CD14-positive monocyte (primary cell): ENCODE measurements around the gene PITPNM1. TPM values are rescaled to one million over a fixed set of nuclear protein-coding genes. Genes with fewer than 3 reads are reported as not detected.

ENCODE experiments used
- DNase-seq, 3 donors: peaks; one replicate each; pipeline ENCODE4 v3.0.0-alpha.2; 2011 to 2022
- H2AFZ ChIP-seq: 2 replicates; pipeline ENCODE4 v1.6.0; 2012; ENCODE audit warnings: mild to moderate bottlenecking, low read depth, low read length, inconsistent platforms; ENCODE audit not compliant: insufficient read depth, poor library complexity, severe bottlenecking
- H3K27ac ChIP-seq, 2 donors: 1 replicate in 1 of 2; 2 replicates in 1 of 2; pipeline ENCODE4 v1.5.1; 2012 to 2013; ENCODE audit warnings: low read length in 2 of 2, control low read depth in 1 of 2, inconsistent platforms in 1 of 2, low read depth in 1 of 2, mild to moderate bottlenecking in 1 of 2
- H3K27me3 ChIP-seq, 2 donors: one replicate each; pipeline versions ENCODE4 v1.6.0 to v1.6.1; 2011 to 2013; ENCODE audit warnings: low read length in 2 of 2; ENCODE audit not compliant: control insufficient read depth in 2 of 2, insufficient read depth in 2 of 2
- H3K36me3 ChIP-seq, 2 donors: replicated peaks in 1 of 2; 1 replicate in 1 of 2; 2 replicates in 1 of 2; pipeline versions ENCODE4 v1.5.1 to v1.6.1; 2012 to 2013; ENCODE audit warnings: low read length in 2 of 2, control low read depth in 1 of 2, inconsistent platforms in 1 of 2, mild to moderate bottlenecking in 1 of 2; ENCODE audit not compliant: insufficient read depth in 2 of 2, control insufficient read depth in 1 of 2
- H3K4me1 ChIP-seq, 2 donors: 1 replicate in 1 of 2; 2 replicates in 1 of 2; pipeline versions ENCODE4 v1.5.1 to v1.6.1; 2012 to 2013; ENCODE audit warnings: low read length in 2 of 2, control low read depth in 1 of 2, inconsistent platforms in 1 of 2, mild to moderate bottlenecking in 1 of 2, moderate library complexity in 1 of 2; ENCODE audit not compliant: insufficient read depth in 2 of 2, control insufficient read depth in 1 of 2
- H3K4me2 ChIP-seq: replicated peaks from 2 replicates; pipeline ENCODE3; 2012; ENCODE audit warnings: low read length, moderate library complexity, mild to moderate bottlenecking; ENCODE audit not compliant: poor library complexity, severe bottlenecking; ENCODE audit errors: extremely low read depth
- H3K4me3 ChIP-seq, 3 experiments: fragments of 200-600 bp in 1 of 3; sonication (generic) in 1 of 3; replicated peaks in 1 of 3; 1 replicate in 2 of 3; 2 replicates in 1 of 3; pipeline ENCODE4 v1.5.1; 2011 to 2013; ENCODE audit warnings: low read length in 3 of 3, mild to moderate bottlenecking in 3 of 3, control low read depth in 2 of 3, low read depth in 2 of 3, inconsistent platforms in 1 of 3, moderate library complexity in 1 of 3
- H3K79me2 ChIP-seq: 2 replicates; pipeline ENCODE4 v1.6.0; 2012; ENCODE audit warnings: mild to moderate bottlenecking, control low read depth, inconsistent platforms, low read length, moderate library complexity; ENCODE audit not compliant: insufficient read depth
- H3K9ac ChIP-seq: 2 replicates; pipeline ENCODE4 v1.6.0; 2017; ENCODE audit warnings: low read length, mild to moderate bottlenecking; ENCODE audit not compliant: insufficient read depth, poor library complexity, severe bottlenecking
- H3K9me3 ChIP-seq, 2 donors: replicated peaks in 1 of 2; 1 replicate in 1 of 2; 2 replicates in 1 of 2; pipeline versions ENCODE4 v1.5.1 to v1.6.1; 2012 to 2013; ENCODE audit warnings: low read length in 2 of 2, control low read depth in 1 of 2; ENCODE audit not compliant: control insufficient read depth in 1 of 2, insufficient read depth in 1 of 2
- H4K20me1 ChIP-seq: 2 replicates; pipeline ENCODE4 v1.6.0; 2012; ENCODE audit warnings: mild to moderate bottlenecking, low read length, control low read depth, moderate library complexity; ENCODE audit not compliant: insufficient read depth
- H3K27ac Mint-ChIP-seq, 7 donors: one replicate each; pipeline ENCODE4 v1.8.0; 2020; ENCODE audit warnings: mild to moderate bottlenecking in 7 of 7, mixed read lengths in 7 of 7, moderate library complexity in 6 of 7, inconsistent platforms in 2 of 7
- H3K27me3 Mint-ChIP-seq, 3 donors: one replicate each; pipeline ENCODE4 v1.8.0; 2021 to 2022; ENCODE audit warnings: low read depth in 3 of 3, mild to moderate bottlenecking in 3 of 3, mixed read lengths in 3 of 3, moderate library complexity in 3 of 3, inconsistent platforms in 1 of 3
- H3K36me3 Mint-ChIP-seq, 2 donors: one replicate each; pipeline ENCODE4 v1.8.0; 2020; ENCODE audit warnings: mixed read lengths in 2 of 2, inconsistent platforms in 1 of 2, mild to moderate bottlenecking in 1 of 2
- H3K4me1 Mint-ChIP-seq: one replicate; pipeline ENCODE4 v1.8.0; 2020; ENCODE audit warnings: mild to moderate bottlenecking, mixed read lengths
- H3K4me3 Mint-ChIP-seq, 2 donors: one replicate each; pipeline ENCODE4 v1.8.0; 2020; ENCODE audit warnings: mild to moderate bottlenecking in 2 of 2, mixed read lengths in 2 of 2, moderate library complexity in 1 of 2
- H3K9me3 Mint-ChIP-seq, 7 donors: one replicate each; pipeline ENCODE4 v1.8.0; 2020 to 2022; ENCODE audit warnings: mixed read lengths in 7 of 7, mild to moderate bottlenecking in 6 of 7, moderate library complexity in 6 of 7, inconsistent platforms in 2 of 7
- WGBS: methylation state at CpG from one replicate; pipeline ENCODE4 v1.1.5; 2013; ENCODE audit warnings: missing lambda C conversion rate; ENCODE audit not compliant: insufficient coverage; 5-methylcytosine and 5-hydroxymethylcytosine counted together
- intact Hi-C, 2 donors: fragments of 100-400 bp; cut with micrococcal nuclease; formaldehyde crosslinking; loops; one replicate each; pipeline versions ENCODE4 v1.15.0 to v1.15.1; 2023
- polyA plus RNA-seq, 3 donors: library from polyadenylated mRNA; depleted of rRNA in 1 of 3; unstranded in 2 of 3; stranded (reverse) in 1 of 3; fragments of 300-500 nt in 2 of 3; fragments of >200 nt in 1 of 3; fragmentation: Illumina TruSeq in 2 of 3; gene quantifications; 1 replicate in 2 of 3; 2 replicates in 1 of 3; pipeline ENCODE4 v1.2.3, GENCODE V29; 2012 to 2021
- TF ChIP-seq, protein P1 (sequence below): fragments of 200-600 bp; IDR thresholded peaks from one replicate; pipeline ENCODE4 v1.8.0; 2022; ENCODE audit warnings: antibody characterized with exemption, mild to moderate bottlenecking

PITPNM1 gene
- polyA plus RNA-seq, 3 donors, result 11.7 to 122 (median 22.2) TPM

- Histone ChIP-seq H3K27me3 (peaks cover 0 to 2% of the 10 kb centered on the region in 2 donors), H2AFZ (no peak overlapping the region), H3K79me2 (no peaks in the 10 kb centered on the region), H3K27ac (no peak overlapping the region), H3K4me1 (peaks cover 9 to 10% of the 10 kb centered on the region in 2 donors), H3K9me3 (peaks cover 15 to 29% of the 10 kb centered on the region in 2 donors), H3K9ac (no peak overlapping the region), H4K20me1 (no peaks in the 10 kb centered on the region), H3K4me3 (no peak overlapping the region), H3K36me3 (no peaks in the 10 kb centered on the region), H3K4me2 (no peak overlapping the region)
- no peak for DNase-seq
- TF ChIP-seq, protein P1, sequence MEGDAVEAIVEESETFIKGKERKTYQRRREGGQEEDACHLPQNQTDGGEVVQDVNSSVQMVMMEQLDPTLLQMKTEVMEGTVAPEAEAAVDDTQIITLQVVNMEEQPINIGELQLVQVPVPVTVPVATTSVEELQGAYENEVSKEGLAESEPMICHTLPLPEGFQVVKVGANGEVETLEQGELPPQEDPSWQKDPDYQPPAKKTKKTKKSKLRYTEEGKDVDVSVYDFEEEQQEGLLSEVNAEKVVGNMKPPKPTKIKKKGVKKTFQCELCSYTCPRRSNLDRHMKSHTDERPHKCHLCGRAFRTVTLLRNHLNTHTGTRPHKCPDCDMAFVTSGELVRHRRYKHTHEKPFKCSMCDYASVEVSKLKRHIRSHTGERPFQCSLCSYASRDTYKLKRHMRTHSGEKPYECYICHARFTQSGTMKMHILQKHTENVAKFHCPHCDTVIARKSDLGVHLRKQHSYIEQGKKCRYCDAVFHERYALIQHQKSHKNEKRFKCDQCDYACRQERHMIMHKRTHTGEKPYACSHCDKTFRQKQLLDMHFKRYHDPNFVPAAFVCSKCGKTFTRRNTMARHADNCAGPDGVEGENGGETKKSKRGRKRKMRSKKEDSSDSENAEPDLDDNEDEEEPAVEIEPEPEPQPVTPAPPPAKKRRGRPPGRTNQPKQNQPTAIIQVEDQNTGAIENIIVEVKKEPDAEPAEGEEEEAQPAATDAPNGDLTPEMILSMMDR, result no peak
- Mint-ChIP-seq H3K4me3 (no peak overlapping the region), H3K27ac (no peak overlapping the region), H3K36me3 (no peaks in the 10 kb centered on the region), H3K27me3 (peaks cover 0 to 6% (median 2%) of the 10 kb centered on the region in 3 donors), H3K9me3 (peaks cover 15 to 43% (median 32%) of the 10 kb centered on the region in 7 donors), H3K4me1 (peaks cover 8% of the 10 kb centered on the region)
- WGBS, result 100% methylated on average over 1 of the region's 4 CpGs
- intact Hi-C loops, result no loop called here
Observed at GRCh38 chr11:67534070-67534679, 29.0 kb upstream of the PITPNM1 start.

DNA sequence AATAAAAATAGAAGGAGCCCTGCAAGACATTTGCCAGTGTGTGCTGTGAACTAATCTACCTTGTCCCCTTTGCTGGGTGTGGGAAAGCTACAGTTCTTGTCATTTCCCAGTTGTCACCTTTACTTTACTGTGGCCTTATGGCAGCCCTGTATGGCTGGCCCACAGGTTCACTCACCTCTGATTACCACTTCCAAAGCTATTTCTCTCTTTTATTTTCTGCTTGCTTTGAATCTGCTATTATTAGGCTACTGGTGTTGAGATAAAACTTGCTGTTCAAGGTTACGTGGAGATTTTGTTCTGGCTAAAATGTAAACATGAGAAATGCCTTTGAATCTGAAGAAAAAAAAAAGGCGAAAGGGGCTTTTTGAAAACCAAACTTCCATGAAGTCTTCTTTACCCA is 27.7 kb upstream of the PITPNM1 start:
- H3K36me3 Mint-ChIP-seq, result no peaks in the 10 kb centered on the region
- H3K27ac Mint-ChIP-seq, result no peak overlapping the region
- intact Hi-C loops, result no loop called here
- Histone ChIP-seq H4K20me1 (no peaks in the 10 kb centered on the region), H3K9ac (no peak overlapping the region), H3K4me2 (no peak overlapping the region), H3K27ac (no peak overlapping the region), H3K36me3 (no peaks in the 10 kb centered on the region), H3K4me1 (peaks cover 9 to 10% of the 10 kb centered on the region in 2 donors), H2AFZ (no peak overlapping the region), H3K27me3 (peaks cover 0 to 2% of the 10 kb centered on the region in 2 donors), H3K79me2 (no peaks in the 10 kb centered on the region), H3K4me3 (no peak overlapping the region), H3K9me3 (peaks cover 15 to 29% of the 10 kb centered on the region in 2 donors)
- peaks cover 10% of the 10 kb centered on the region for H3K4me1 Mint-ChIP-seq
- DNase-seq, result no peak
- TF ChIP-seq, protein P1, result no peak
- peaks cover 15 to 43% (median 32%) of the 10 kb centered on the region in 7 donors for H3K9me3 Mint-ChIP-seq
- no CpG with 5 or more reads among the region's 2 CpGs for WGBS
- H3K27me3 Mint-ChIP-seq, result peaks cover 0 to 3% (median 2%) of the 10 kb centered on the region in 3 donors
- H3K4me3 Mint-ChIP-seq, result no peak overlapping the region
